SH-SY5Y (cell line): Measurements from ENCODE around the gene PRKAR2A.

Experiments
- GATA2 ChIP-seq: IDR thresholded peaks from 2 replicates; pipeline ENCODE4 v1.6.1; 2011; ENCODE audit warnings: mild to moderate bottlenecking, low read depth, low read length
- GATA3 ChIP-seq: IDR thresholded peaks from 2 replicates; pipeline ENCODE4 v1.6.1; 2011; ENCODE audit warnings: low read depth, mild to moderate bottlenecking, low read length, moderate library complexity

Gene PRKAR2A

DNA sequence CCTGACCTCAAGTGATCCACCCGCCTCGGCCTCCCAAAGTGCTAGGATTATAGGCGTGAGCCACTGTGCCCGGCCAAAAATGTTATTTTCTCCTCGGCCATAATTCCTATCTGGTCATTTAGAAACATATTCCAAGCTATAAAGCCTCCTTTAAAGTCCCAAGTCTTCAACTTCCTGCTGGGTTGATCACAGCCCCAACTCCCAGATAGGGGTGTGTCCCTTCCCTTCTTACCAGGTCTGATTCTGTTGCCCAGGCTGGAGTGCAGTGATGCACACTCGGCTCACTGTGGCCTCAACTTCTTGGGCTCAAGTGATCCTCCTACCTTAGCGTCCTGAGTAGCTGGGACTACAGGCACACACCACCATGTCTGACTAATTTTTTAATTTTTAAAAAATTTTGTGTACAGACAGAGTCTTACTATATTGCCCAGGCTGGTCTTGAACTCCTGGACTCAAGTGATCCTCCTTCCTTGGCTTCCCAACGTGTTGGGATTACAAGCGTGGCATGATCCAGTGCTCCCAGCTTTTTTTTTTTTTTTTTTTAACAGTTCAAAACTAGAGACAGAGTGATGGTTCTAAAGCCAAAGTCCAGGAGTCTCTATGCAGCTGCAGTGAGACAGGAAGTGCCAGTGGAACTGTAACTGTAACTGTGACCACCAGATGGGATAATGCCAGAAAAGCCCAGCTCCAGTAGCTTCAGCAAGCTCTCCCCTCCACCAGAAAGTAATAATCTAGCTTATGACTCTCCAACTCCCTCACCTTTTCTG lies 8.2 kb upstream of the PRKAR2A start:
- TF ChIP-seq GATA2: no peak
- TF ChIP-seq GATA3: no peak

DNA sequence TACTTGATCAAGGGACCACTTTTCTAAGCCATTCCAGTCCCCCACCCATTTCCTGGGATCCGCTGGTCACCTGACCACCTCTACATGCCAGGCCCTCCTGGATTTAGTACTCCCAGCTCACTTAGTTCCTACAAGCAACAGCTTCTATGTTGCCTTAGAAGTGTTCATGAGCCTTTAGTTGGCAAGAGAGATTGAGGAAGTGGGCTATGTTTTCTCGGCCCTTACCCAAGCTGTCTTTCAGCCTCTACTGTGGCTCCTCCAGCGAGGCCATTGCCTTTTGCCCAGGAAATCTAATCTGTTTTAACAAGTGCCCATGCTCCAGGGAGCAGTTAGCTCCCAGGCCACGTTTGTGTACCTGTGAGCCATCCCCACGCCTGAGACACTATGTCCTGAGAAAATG lies 4.5 kb upstream of the PRKAR2A start:
- no peak for TF ChIP-seq GATA3
- no peak for TF ChIP-seq GATA2

DNA sequence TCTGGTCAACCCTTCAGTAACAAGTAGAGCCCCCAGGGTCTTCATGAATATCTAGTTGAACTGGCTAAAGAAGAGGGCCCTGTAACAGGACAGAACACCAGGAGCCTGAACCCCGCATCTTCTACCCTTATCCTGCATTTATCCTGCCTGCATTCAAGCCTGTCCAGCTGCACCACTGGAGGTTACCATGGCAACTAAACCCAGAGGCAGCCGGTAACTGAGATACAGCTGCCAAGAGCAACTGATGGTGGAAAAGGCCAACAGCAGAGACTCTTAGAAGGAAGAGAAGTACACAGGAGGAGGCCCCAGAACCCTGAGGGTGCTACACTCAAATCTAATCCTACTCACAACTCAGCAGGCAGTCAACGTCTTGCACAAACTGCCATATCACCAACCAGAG lies 3.7 kb upstream of the PRKAR2A start:
- TF ChIP-seq GATA3: no peak
- TF ChIP-seq GATA2: no peak

DNA sequence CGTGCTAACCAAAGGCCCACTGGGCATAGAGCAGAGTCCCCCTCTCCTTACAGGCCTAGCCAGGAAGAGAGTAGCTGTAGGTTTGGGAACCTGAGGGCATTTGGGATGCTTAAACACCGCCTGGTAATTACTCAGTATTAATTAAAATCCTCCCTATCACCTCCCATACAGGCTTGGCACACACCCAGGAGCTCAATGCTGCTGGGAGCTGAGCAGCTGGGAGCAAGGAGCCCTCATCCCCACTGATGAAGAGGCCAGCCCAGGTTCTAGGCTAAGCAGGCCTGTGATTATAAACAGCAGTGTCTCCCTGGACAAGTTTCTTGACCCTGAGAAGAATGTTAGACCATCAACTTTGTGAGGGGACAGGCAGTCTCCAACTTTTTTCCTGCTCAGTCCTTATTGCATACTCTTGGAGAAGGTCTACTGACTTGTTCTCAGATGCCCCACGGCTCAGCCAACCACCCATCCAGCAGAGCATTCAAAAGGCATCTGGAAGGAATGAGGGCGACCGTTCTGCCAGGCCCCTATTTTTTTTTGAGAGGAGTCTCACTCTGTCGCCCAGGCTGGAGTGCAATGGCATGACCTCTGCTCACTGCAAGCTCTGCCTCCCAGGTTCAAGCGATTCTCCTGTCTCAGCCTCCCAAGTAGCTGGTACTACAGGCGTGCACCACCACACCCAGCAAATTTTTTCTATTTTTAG lies 1.3 kb upstream of the PRKAR2A start:
- TF ChIP-seq GATA2 (no peak), GATA3 (no peak)

DNA sequence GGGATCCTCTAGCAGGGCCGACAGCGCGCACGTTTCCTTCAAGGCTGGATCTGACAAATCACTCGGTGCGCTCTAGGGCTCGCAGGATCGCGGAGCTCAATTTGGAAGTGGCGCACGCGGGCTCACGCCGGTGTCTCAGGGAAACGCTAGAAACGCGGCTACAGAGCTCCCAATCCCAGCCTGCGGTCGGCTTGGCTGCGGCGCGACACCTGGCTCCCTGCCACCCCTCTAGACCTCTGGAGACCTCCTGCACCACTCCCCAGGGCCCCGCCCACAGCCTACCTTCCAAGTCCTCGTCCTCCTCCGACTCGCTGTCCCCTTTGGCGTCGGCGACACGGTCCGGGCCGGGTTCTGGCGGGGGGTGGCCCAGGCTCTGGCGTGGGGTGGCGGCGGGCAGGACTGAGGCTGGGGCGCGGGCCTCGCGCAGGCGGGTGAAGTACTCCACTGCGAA lies 596 bp downstream of the PRKAR2A start:
- no peak for TF ChIP-seq GATA2
- TF ChIP-seq GATA3: no peak

DNA sequence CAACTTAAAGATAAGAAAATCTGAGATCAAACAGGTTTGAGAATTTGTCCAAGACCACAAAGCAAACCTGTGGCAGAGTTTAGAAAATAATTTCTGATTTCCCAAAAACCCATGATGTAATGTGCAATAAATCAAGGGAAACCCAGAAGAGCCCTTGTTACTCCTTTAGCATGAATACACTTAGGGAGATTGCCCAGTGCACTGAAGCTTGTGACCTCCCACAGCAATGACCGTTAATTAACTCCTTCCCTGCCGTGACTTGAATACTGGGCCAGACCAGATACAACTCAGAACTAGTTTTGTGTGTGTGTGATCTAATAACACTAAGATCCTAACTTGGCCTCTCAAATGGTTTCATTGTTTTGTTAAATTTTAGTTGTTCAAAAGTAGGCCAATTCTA lies 2.5 kb downstream of the PRKAR2A start:
- TF ChIP-seq GATA2 (no peak), GATA3 (no peak)

DNA sequence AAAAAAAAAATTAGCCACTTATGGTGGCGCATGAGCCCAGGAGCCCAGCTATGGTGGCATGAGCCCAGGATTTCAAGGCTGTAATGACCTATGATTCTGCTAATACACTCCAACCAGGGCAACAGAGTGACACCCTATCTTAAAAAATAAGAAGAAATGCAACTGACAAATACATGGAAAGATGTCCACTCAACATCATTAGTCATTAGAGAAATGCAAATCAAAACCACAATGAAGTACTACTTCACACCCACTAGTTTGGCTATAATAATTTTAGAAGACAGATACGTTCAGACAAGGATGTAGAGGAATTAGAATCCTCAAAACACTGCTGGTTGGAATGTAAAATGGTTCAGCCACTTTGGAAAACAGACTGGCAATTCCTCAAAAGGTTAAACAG lies 10.5 kb downstream of the PRKAR2A start:
- TF ChIP-seq GATA2: no peak
- no peak for TF ChIP-seq GATA3

DNA sequence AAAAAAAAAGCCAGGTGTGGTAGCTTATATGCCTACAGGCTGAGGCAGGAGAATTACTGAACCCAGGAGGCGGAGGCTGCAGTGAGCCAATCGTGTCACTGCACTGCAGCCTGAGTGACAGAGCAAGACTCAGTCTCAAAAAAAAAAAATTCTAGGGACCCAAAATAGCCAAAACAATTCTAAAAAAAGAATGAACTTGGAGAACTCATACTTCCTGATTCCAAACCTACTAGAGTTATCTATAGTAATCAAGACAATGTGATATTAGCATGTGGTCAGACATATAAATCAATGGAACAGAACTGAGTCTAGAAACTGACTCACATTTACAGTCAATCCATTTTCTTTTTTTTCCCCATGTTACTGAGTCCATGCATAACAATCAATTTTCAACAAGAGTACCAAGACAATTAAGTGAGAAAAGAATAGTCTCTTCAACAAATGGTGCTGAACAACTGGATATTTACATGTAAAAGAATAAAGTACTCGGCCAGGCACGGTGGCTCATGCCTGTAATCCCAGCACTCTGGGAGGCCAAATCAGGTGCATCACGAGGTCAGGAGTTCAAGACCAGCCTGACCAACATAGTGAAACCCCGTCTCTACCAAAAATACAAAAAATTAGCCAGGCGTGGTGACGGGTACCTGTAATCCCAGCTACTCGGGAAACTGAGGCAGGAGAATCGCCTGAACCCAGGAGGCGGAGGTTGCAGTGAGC lies 11.9 kb downstream of the PRKAR2A start:
- TF ChIP-seq GATA2 (no peak), GATA3 (no peak)

DNA sequence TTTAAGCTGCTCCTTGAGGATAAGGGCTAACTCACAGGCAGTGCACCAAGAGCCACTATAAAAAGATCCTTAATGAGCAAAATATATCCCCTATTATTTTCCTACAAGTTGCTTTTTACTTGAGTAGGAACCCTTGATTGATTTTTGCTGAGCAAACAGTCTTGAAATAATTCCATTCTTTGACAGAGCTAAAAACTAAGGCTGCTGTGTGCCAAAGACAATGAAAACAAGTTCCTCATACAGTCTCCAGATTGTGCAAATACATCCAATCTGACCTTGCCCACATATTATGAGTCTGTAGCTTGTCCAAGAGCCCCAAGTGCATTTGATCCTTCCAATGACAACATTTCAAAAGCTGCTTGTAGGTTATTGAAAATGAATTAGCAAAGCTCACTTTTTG lies 15.0 kb downstream of the PRKAR2A start:
- no peak for TF ChIP-seq GATA2
- no peak for TF ChIP-seq GATA3

DNA sequence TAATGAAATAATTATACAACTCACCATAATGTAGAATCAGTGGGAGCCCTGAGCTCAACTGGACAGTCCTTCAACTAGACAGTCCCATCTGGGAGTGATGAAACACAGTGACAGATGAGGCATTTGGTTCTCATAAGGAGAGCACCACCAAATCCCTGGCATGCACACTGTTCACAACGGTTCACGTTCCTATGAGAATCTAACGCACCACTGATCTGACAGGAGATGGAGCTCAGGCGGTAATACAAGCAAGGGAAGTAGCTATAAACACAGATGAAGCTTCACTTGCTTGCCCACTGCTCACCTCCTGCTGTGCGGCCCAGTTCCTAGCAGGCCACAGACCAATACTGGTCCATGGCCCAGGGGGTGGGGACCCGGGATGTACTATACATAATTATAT lies 17.0 kb downstream of the PRKAR2A start:
- TF ChIP-seq GATA2: no peak; the same call in 1 of the 2 replicates
- TF ChIP-seq GATA3: no peak

DNA sequence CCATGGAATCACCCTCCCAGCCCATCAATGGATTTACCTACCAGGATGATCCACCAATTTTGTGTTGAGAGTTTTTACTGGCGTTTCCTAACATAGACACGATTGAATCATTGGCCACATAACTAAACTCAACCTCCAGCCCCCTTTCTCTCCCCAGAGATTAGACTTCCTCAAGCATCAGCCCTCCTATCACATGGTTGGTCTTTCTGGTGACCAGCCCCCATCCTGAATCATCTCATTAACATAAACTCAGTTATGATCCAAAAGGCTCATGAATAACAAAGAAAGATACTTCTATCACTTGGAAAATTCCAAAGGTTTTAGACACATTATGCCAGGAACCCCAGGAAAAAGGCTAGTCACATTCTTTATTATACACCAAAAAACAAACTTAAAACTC lies 21.2 kb downstream of the PRKAR2A start:
- no peak for TF ChIP-seq GATA3
- TF ChIP-seq GATA2: no peak

DNA sequence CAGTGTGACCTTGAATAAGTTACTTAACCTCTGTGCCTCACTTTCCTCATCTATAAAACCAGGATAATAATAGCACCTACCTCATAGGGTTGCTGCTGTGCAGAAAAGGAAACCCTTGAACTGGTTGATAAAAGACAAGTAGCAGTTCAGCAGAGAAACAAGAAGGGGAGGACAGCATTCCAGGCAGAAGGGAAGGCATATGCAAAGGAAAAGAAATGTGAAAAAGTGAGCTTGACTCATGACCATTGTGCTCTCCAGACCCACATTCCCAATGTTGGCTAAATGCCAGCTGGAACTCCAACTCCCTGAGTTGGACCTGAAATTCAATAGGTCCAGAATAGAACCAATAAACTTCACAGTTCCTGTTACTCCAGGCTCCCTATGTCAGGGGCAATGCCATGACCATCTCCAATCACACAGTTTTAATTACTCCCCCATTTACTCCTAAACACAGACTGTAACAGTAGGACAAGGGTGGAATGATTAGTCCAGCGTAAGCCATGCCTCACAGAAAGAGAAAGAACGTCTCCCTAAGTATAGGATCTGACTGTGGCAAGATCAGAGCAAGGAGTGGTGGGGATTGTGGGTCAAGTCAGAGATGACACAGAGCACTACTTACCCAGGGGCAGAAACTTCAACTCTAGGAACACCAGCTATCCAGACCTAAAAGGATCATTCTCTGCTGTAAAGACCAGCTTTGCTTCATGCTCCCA lies 26.9 kb downstream of the PRKAR2A start:
- TF ChIP-seq GATA3 (no peak), GATA2 (no peak)

DNA sequence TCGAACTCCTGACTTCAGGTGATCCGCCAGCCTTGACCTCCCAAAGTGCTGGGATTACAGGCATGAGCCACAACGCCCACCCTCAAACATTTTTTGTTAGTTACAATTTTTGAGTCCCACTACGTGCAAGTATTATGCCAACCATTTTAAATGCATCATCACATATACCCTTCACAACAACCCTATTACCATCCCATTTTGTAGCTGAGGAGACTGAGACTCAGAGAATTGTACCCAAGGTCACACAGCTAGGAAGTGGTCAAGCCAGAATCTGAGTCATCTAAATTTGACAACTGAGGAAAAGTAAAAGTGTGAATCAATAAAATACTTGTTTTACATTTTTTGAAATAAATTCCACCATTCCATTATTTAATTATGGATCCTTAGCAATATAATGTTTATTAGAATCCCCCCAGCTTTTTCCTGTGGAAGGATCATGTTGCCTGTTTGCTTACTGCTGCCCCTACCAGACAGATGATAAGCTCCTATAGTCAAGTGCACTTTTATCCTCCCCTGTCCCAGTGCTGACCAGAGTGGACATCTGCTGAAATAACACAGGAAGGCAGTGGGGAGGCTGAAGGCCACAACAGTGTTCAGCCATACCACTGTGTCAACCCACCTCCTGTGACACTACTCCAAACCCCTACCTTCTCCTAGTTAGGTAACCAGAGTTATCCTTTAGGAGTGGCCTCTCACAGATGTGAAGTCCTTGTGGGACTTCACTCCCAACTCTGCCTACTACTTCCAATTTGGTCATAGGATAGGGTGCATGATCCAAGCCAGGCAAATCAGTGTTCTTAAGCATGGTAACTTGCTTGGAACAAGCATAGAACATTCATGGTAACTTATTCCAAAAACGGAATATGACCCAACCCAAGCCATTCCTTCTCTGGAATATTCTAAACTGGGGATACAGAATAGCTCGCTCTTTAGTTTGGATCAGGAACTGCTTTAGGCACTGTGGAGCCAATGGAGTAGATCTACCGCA lies 28.1 kb downstream of the PRKAR2A start:
- TF ChIP-seq GATA2 (no peak), GATA3 (no peak)
